H1 (cell line): ENCODE data around the gene TAS2R13. TPM values are rescaled to one million over a fixed set of nuclear protein-coding genes. Genes with fewer than 3 reads are reported as not detected.

ENCODE experiments used
- polyA plus RNA-seq, 7 experiments: library from polyadenylated mRNA; depleted of rRNA in 3 of 7; stranded (reverse) in 5 of 7; unstranded in 2 of 7; fragments of >200 nt in 5 of 7; fragments of 200-250 nt in 2 of 7; gene quantifications; 1 replicate in 5 of 7; 2 replicates in 1 of 7; 4 replicates in 1 of 7; pipeline versions ENCODE4 v1.2.1 to v1.2.3, GENCODE V29; 2011 to 2013; ENCODE audit warnings: missing spikeins in 2 of 7, mixed read lengths in 2 of 7
- total RNA-seq: library from RNA; stranded (reverse); fragmentation: NEBNext Ultra II Directional; extraction: Animal tissue kit (Norgen Biotek cat#: 25700); gene quantifications from 2 replicates; pipeline ENCODE4 v1.2.1, GENCODE V29; 2021

The TAS2R13 gene
- total and polyA plus RNA-seq, 2 of the 8 experiments (the other 6 are each of a cell fraction or from before 2014, with no cell fraction given): 0.09 to 0.17 TPM

Other genes with a start within 250 kb of the TAS2R13 start
- gene STYK1, start 235.5 kb downstream of the TAS2R13 start, total RNA-seq: 1.1 and 1.6 TPM in 2 replicates
- 0.38 and 0.61 TPM in 2 replicates for gene STYK1, start 235.5 kb downstream of the TAS2R13 start, polyA plus RNA-seq (2011; rRNA removed)
- gene YBX3, start 186.2 kb downstream of the TAS2R13 start, total RNA-seq: 480 and 495 TPM in 2 replicates
- gene YBX3, start 186.2 kb downstream of the TAS2R13 start, polyA plus RNA-seq (2011; rRNA removed): 83.1 and 155 TPM in 2 replicates
- gene TAS2R7, start 106.9 kb downstream of the TAS2R13 start, total RNA-seq: not detected in 2 replicates
- not detected in 2 replicates for gene TAS2R7, start 106.9 kb downstream of the TAS2R13 start, polyA plus RNA-seq (2011; rRNA removed)
- gene TAS2R8, start 102.3 kb downstream of the TAS2R13 start, total RNA-seq: not detected in 2 replicates
- gene TAS2R8, start 102.3 kb downstream of the TAS2R13 start, polyA plus RNA-seq (2011; rRNA removed): not detected in 2 replicates
- gene TAS2R9, start 99.4 kb downstream of the TAS2R13 start, total RNA-seq: not detected in 2 replicates
- gene TAS2R9, start 99.4 kb downstream of the TAS2R13 start, polyA plus RNA-seq (2011; rRNA removed): not detected in 2 replicates
- gene TAS2R10, start 83.2 kb downstream of the TAS2R13 start, total RNA-seq: not detected in 2 replicates
- 0.08 and 0.14 TPM in 2 replicates for gene TAS2R10, start 83.2 kb downstream of the TAS2R13 start, polyA plus RNA-seq (2011; rRNA removed)
- gene PRR4, start 60.1 kb downstream of the TAS2R13 start, total RNA-seq: 2.0 TPM in 1 of 2 replicates, not detected in the other
- 1.9 and 11.2 TPM in 2 replicates for gene PRR4, start 60.1 kb downstream of the TAS2R13 start, polyA plus RNA-seq (2011; rRNA removed)
- 4.3 and 6.5 TPM in 2 replicates for gene PRH1, start 25.3 kb downstream of the TAS2R13 start, total RNA-seq
- 2.1 and 4.5 TPM in 2 replicates for gene PRH1, start 25.3 kb downstream of the TAS2R13 start, polyA plus RNA-seq (2011; rRNA removed)
- not detected in 2 replicates for gene PRH2, start 19.7 kb upstream of the TAS2R13 start, total RNA-seq
- 0.16 TPM in 1 of 2 replicates, not detected in the other for gene PRH2, start 19.7 kb upstream of the TAS2R13 start, polyA plus RNA-seq (2011; rRNA removed)
- gene TAS2R14, start 29.7 kb upstream of the TAS2R13 start, total RNA-seq: 0.78 and 0.80 TPM in 2 replicates
- gene TAS2R14, start 29.7 kb upstream of the TAS2R13 start, polyA plus RNA-seq (2011; rRNA removed): 0.67 and 1.1 TPM in 2 replicates
- gene TAS2R50, start 77.3 kb upstream of the TAS2R13 start, total RNA-seq: 0.33 and 0.50 TPM in 2 replicates
- 0.11 TPM in 1 of 2 replicates, not detected in the other for gene TAS2R50, start 77.3 kb upstream of the TAS2R13 start, polyA plus RNA-seq (2011; rRNA removed)
- 0.54 and 0.71 TPM in 2 replicates for gene TAS2R20, start 88.7 kb upstream of the TAS2R13 start, total RNA-seq
- 0.17 and 0.57 TPM in 2 replicates for gene TAS2R20, start 88.7 kb upstream of the TAS2R13 start, polyA plus RNA-seq (2011; rRNA removed)
- gene TAS2R19, start 113.1 kb upstream of the TAS2R13 start, total RNA-seq: 0.99 and 1.1 TPM in 2 replicates
- 0.35 and 0.97 TPM in 2 replicates for gene TAS2R19, start 113.1 kb upstream of the TAS2R13 start, polyA plus RNA-seq (2011; rRNA removed)
- 1.4 and 1.5 TPM in 2 replicates for gene TAS2R31, start 121.8 kb upstream of the TAS2R13 start, total RNA-seq
- 0.13 and 0.24 TPM in 2 replicates for gene TAS2R31, start 121.8 kb upstream of the TAS2R13 start, polyA plus RNA-seq (2011; rRNA removed)
- gene TAS2R46, start 152.7 kb upstream of the TAS2R13 start, total RNA-seq: 0.48 TPM in 1 of 2 replicates, not detected in the other
- gene TAS2R46, start 152.7 kb upstream of the TAS2R13 start, polyA plus RNA-seq (2011; rRNA removed): 0.14 TPM in 2 replicates
- gene TAS2R43, start 182.8 kb upstream of the TAS2R13 start, total RNA-seq: not detected in 2 replicates
- gene TAS2R43, start 182.8 kb upstream of the TAS2R13 start, polyA plus RNA-seq (2011; rRNA removed): 0.06 and 0.18 TPM in 2 replicates
- 0.75 and 1.0 TPM in 2 replicates for gene TAS2R30, start 225.1 kb upstream of the TAS2R13 start, total RNA-seq
- 0.16 and 0.33 TPM in 2 replicates for gene TAS2R30, start 225.1 kb upstream of the TAS2R13 start, polyA plus RNA-seq (2011; rRNA removed)